GM12878 (cell line): ENCODE measurements around the gene MIEF1. TPM values are rescaled to one million over a fixed set of nuclear protein-coding genes. Genes with fewer than 3 reads are reported as not detected.

Experiments used
- ATF3 ChIP-seq: IDR thresholded peaks from 2 replicates; pipeline ENCODE4 v1.6.1; 2011; ENCODE audit warnings: low read depth, mild to moderate bottlenecking, low read length, moderate library complexity, borderline replicate concordance; ENCODE audit errors: extremely low read depth
- BCL3 ChIP-seq: IDR thresholded peaks from 2 replicates; pipeline ENCODE4 v1.6.1; 2011; ENCODE audit warnings: borderline replicate concordance, low read depth, mild to moderate bottlenecking, moderate library complexity, low read length; ENCODE audit not compliant: insufficient read depth, poor library complexity, severe bottlenecking
- ETV6 ChIP-seq, 2 experiments: fragments of 450-650 bp in 1 of 2; IDR thresholded peaks in 1 of 2; conservative IDR thresholded peaks in 1 of 2; 2 replicates each; pipeline ENCODE4 v1.6.1; 2014; ENCODE audit warnings: antibody characterized with exemption in 1 of 2, borderline replicate concordance in 1 of 2, low read depth in 1 of 2, mild to moderate bottlenecking in 1 of 2, moderate library complexity in 1 of 2
- GATAD2B ChIP-seq: fragments of 450-650 bp; conservative IDR thresholded peaks from 2 replicates; pipeline ENCODE4 v1.6.1; 2017; ENCODE audit warnings: low read depth, mild to moderate bottlenecking, moderate library complexity
- IKZF1 ChIP-seq: fragments of 450-650 bp; conservative IDR thresholded peaks from 2 replicates; pipeline ENCODE4 v1.6.1; 2017; ENCODE audit warnings: antibody characterized with exemption, mild to moderate bottlenecking
- IRF5 ChIP-seq: fragments of 450-650 bp; IDR thresholded peaks from 2 replicates; pipeline ENCODE4 v1.6.1; 2017; ENCODE audit warnings: borderline replicate concordance
- JUNB ChIP-seq: IDR thresholded peaks from 2 replicates; pipeline ENCODE4 v1.6.1; 2016; ENCODE audit warnings: antibody characterized with exemption, mild to moderate bottlenecking
- MLLT1 ChIP-seq: fragments of 450-650 bp; IDR thresholded peaks from 2 replicates; pipeline ENCODE4 v1.6.1; 2016; ENCODE audit warnings: mild to moderate bottlenecking
- POU2F2 ChIP-seq: IDR thresholded peaks from 3 replicates; pipeline ENCODE4 v1.6.1; 2011; ENCODE audit warnings: low read depth, mild to moderate bottlenecking, low read length, borderline replicate concordance
- RB1 ChIP-seq: fragments of 450-650 bp; formaldehyde crosslinking; IDR thresholded peaks from 2 replicates; pipeline ENCODE4 v1.6.1; 2017; ENCODE audit warnings: mild to moderate bottlenecking, borderline replicate concordance
- SMAD5 ChIP-seq: IDR thresholded peaks from 2 replicates; pipeline ENCODE4 v1.6.1; 2016; ENCODE audit warnings: antibody characterized with exemption, low read depth
- SMARCA5 ChIP-seq: fragments of 450-650 bp; IDR thresholded peaks from 2 replicates; pipeline ENCODE4 v1.6.1; 2017; ENCODE audit warnings: mild to moderate bottlenecking
- SREBF2 ChIP-seq: IDR thresholded peaks from 2 replicates; pipeline ENCODE4 v1.6.1; 2012; ENCODE audit warnings: mild to moderate bottlenecking, low read length
- TBL1XR1 ChIP-seq: IDR thresholded peaks from 2 replicates; pipeline ENCODE4 v1.6.1; 2012; ENCODE audit warnings: low read depth, low read length, improper control_type of control experiment
- USF2 ChIP-seq: IDR thresholded peaks from 2 replicates; pipeline ENCODE4 v1.6.1; 2011; ENCODE audit warnings: low read depth, low read length, improper control_type of control experiment, borderline replicate concordance
- ZBED1 ChIP-seq: IDR thresholded peaks from 2 replicates; pipeline ENCODE4 v1.6.1; 2016; ENCODE audit warnings: borderline replicate concordance
- ZNF207 ChIP-seq: fragments of 450-650 bp; IDR thresholded peaks from 2 replicates; pipeline ENCODE4 v1.6.1; 2014; ENCODE audit warnings: antibody characterized with exemption, mild to moderate bottlenecking, borderline replicate concordance
- ZNF217 ChIP-seq: fragments of 450-650 bp; IDR thresholded peaks from 2 replicates; pipeline ENCODE4 v1.6.1; 2017; ENCODE audit warnings: antibody characterized with exemption, mild to moderate bottlenecking
- ZNF687 ChIP-seq: fragments of 450-650 bp; IDR thresholded peaks from 2 replicates; pipeline ENCODE4 v1.6.1; 2017; ENCODE audit warnings: mild to moderate bottlenecking, moderate library complexity
- polyA plus RNA-seq, 11 experiments: library from polyadenylated mRNA; depleted of rRNA in 4 of 11; unstranded in 6 of 11; stranded (reverse) in 5 of 11; fragments of >200 nt; fragmentation: Nextera tagmentation in 4 of 11; fragmentation: Illumina TruSeq in 1 of 11; extraction: Ambion mirVana in 4 of 11; extraction: Trizol in 1 of 11; gene quantifications; 1 replicate in 1 of 11; 2 replicates in 10 of 11; pipeline versions ENCODE4 v1.2.1 to v1.2.3, GENCODE V29; 2011 to 2016; ENCODE audit warnings: inconsistent platforms in 2 of 11, missing spikeins in 2 of 11, low read depth in 1 of 11
- total RNA-seq, 4 experiments: library from RNA; depleted of rRNA in 3 of 4; stranded (reverse); fragments of >200 nt in 3 of 4; fragmentation: Illumina TruSeq in 1 of 4; extraction: Trizol in 1 of 4; gene quantifications; 2 replicates each; pipeline versions ENCODE4 v1.2.1 to v1.2.3, GENCODE V29; 2013 to 2021

Gene MIEF1
- total and polyA plus RNA-seq, 10 of the 15 experiments (the other 5 are each of a cell fraction or from before 2014, with no cell fraction given), result 12.4 to 52.3 (median 29.3) TPM

GRCh38 chr22:39534591-39535356 is 32.7 kb downstream of the MIEF1 start (continued):
- TF ChIP-seq ZBED1, result no peak
- TF ChIP-seq POU2F2, result no peak; the same call in 2 of the 3 replicates
- no peak for TF ChIP-seq SMAD5
- TF ChIP-seq IKZF1, result 0 out of 2 replicates have a peak, but pooled peaks have one; percentile 27
- TF ChIP-seq SREBF2, result no peak
- no peak for TF ChIP-seq BCL3
- TF ChIP-seq GATAD2B, result peak; percentile 53
- no peak for TF ChIP-seq ZNF687
- no peak for TF ChIP-seq ZNF207
- peak; percentile 69; the same call in 1 of the 2 replicates for TF ChIP-seq RB1
- TF ChIP-seq TBL1XR1, result no peak
- TF ChIP-seq ATF3, result no peak
- no peak for TF ChIP-seq ETV6 (conservative IDR thresholded peaks at IDR 0.05 in 1 of 2, IDR thresholded peaks at IDR 0.05 in 1 of 2; ENCODE audit: borderline replicate concordance in 1 of 2, low read depth in 1 of 2)
- no peak for TF ChIP-seq USF2
- peak; percentile 57 for TF ChIP-seq MLLT1
- no peak for TF ChIP-seq JUNB
- no peak for TF ChIP-seq IRF5
- TF ChIP-seq ZNF217, result no peak
- TF ChIP-seq SMARCA5, result peak; percentile 100
